MCF 10A (cell line): ENCODE results near the gene TREML1. TPM values are rescaled to one million over a fixed set of nuclear protein-coding genes. Genes with fewer than 3 reads are reported as not detected.
A peak's percentile ranks its signal among the peaks of the same experiment; 100 is the strongest.

Experiments used
- BruUV-seq: library from RNA; stranded (reverse); fragments of 400-500 nt; replicated peaks from 2 replicates; lab custom pipeline; 2021; lab: Mats Ljungman, UMichigan
- CTCF ChIA-PET: fragments of 300-600 bp; sonication (Branson Sonifier 250); formaldehyde crosslinking; extraction: SDS; loops from one replicate; lab custom pipeline; 2021; ENCODE audit warnings: antibody characterized with exemption, inconsistent platforms; lab: Yijun Ruan, JAX
- POLR2A ChIA-PET: fragments of 300-600, 350-650 bp; sonication (Branson Sonifier 250); formaldehyde crosslinking; extraction: SDS; loops from one replicate; lab custom pipeline; 2020; ENCODE audit warnings: antibody characterized with exemption, inconsistent platforms; lab: Yijun Ruan, JAX
- DNase-seq: peaks from one replicate; pipeline ENCODE4 v3.0.0-alpha.2; 2018; ENCODE audit not compliant: unreplicated experiment
- H3K27ac Mint-ChIP-seq: one replicate; pipeline ENCODE4 v1.8.0; 2022; ENCODE audit warnings: mild to moderate bottlenecking, low read depth, mixed read lengths; ENCODE audit not compliant: unreplicated experiment
- H3K27me3 Mint-ChIP-seq: one replicate; pipeline ENCODE4 v1.8.0; 2022; ENCODE audit warnings: mixed read lengths; ENCODE audit not compliant: insufficient read depth, unreplicated experiment
- H3K36me3 Mint-ChIP-seq: one replicate; pipeline ENCODE4 v1.8.0; 2022; ENCODE audit warnings: mild to moderate bottlenecking, moderate library complexity, mixed read lengths; ENCODE audit not compliant: insufficient read depth, unreplicated experiment
- H3K4me1 Mint-ChIP-seq: one replicate; pipeline ENCODE4 v1.8.0; 2022; ENCODE audit warnings: mixed read lengths; ENCODE audit not compliant: insufficient read depth, unreplicated experiment
- H3K4me3 Mint-ChIP-seq: one replicate; pipeline ENCODE4 v1.8.0; 2022; ENCODE audit warnings: mild to moderate bottlenecking, moderate library complexity, mixed read lengths; ENCODE audit not compliant: unreplicated experiment
- H3K9me3 Mint-ChIP-seq: one replicate; pipeline ENCODE4 v1.8.0; 2022; ENCODE audit warnings: mixed read lengths; ENCODE audit not compliant: unreplicated experiment
- CTCF ChIP-seq: fragments of 200-600 bp; IDR thresholded peaks from one replicate; pipeline ENCODE4 v1.8.0; 2022; ENCODE audit warnings: antibody characterized with exemption, mild to moderate bottlenecking; ENCODE audit not compliant: unreplicated experiment
- intact Hi-C: fragments of 100-400 bp; cut with micrococcal nuclease; formaldehyde crosslinking; loops from 2 replicates; pipeline ENCODE4 v1.14.1; 2022
- total RNA-seq: library from RNA; stranded (reverse); gene quantifications from 2 replicates; pipeline ENCODE4 v1.2.3, GENCODE V29; 2022

The TREML1 gene
- total RNA-seq, 1 experiment from 2014 or later, result not detected

GRCh38 chr6:41174610-41175009, 20.5 kb upstream of the TREML1 start:
- H3K27ac Mint-ChIP-seq, result no peak overlapping the region
- H3K4me1 Mint-ChIP-seq, result no peaks in the 10 kb centered on the region
- H3K4me3 Mint-ChIP-seq, result no peak overlapping the region
- DNase-seq, result no peak
- no peaks in the 10 kb centered on the region for H3K36me3 Mint-ChIP-seq
- ChIA-PET CTCF (interaction anchor here (0.6 kb wide), 2 partner anchors 42 to 43 kb away, joined by 3 to 5 read pairs; no protein-coding TSS in a partner anchor), POLR2A (no interaction called here)
- H3K27me3 Mint-ChIP-seq, result peaks cover 25% of the 10 kb centered on the region
- intact Hi-C loops, result no loop called here
- no peaks in the 10 kb centered on the region for H3K9me3 Mint-ChIP-seq
- no peak for TF ChIP-seq CTCF
- no TSS peak for BruUV-seq

- no peak for TF ChIP-seq CTCF
- no peak overlapping the region for H3K4me3 Mint-ChIP-seq
- CTCF ChIA-PET, result no interaction called here
- DNase-seq, result no peak
- H3K9me3 Mint-ChIP-seq, result no peaks in the 10 kb centered on the region
- H3K4me1 Mint-ChIP-seq, result no peaks in the 10 kb centered on the region
- intact Hi-C loops, result no loop called here
- no peak overlapping the region for H3K27ac Mint-ChIP-seq
- no peaks in the 10 kb centered on the region for H3K36me3 Mint-ChIP-seq
- POLR2A ChIA-PET, result no interaction called here
- H3K27me3 Mint-ChIP-seq, result peaks cover 22% of the 10 kb centered on the region
- no TSS peak for BruUV-seq
These were observed 17.8 kb upstream of the TREML1 start for GRCh38 chr6:41171908-41172307.

GRCh38 chr6:41170547-41171160, 16.5 kb upstream of the TREML1 start:
- intact Hi-C loops, result no loop called here
- Mint-ChIP-seq H3K27ac (no peak overlapping the region), H3K9me3 (no peaks in the 10 kb centered on the region), H3K4me1 (no peaks in the 10 kb centered on the region), H3K27me3 (peaks cover 21% of the 10 kb centered on the region), H3K4me3 (no peak overlapping the region), H3K36me3 (no peaks in the 10 kb centered on the region)
- TF ChIP-seq CTCF, result no peak
- POLR2A ChIA-PET, result interaction anchor here (0.8 kb wide), 1 partner anchor 9 kb away, joined by 4 read pairs; no protein-coding TSS in a partner anchor
- CTCF ChIA-PET, result interaction anchor here (0.6 kb wide), 2 partner anchors 419 to 1792 kb away, joined by 3 read pairs; no protein-coding TSS in a partner anchor
- no TSS peak for BruUV-seq
- DNase-seq, result no peak

- Mint-ChIP-seq H3K4me1 (no peaks in the 10 kb centered on the region), H3K9me3 (no peaks in the 10 kb centered on the region), H3K4me3 (no peak overlapping the region), H3K36me3 (peaks cover 5% of the 10 kb centered on the region), H3K27ac (no peak overlapping the region), H3K27me3 (peaks cover 18% of the 10 kb centered on the region)
- intact Hi-C loops, result no loop called here
- peak; percentile 44 for DNase-seq
- POLR2A ChIA-PET, result interaction anchor here (1.2 kb wide), 1 partner anchor 10 kb away, joined by 3 read pairs; no protein-coding TSS in a partner anchor
- no peak for TF ChIP-seq CTCF
- no TSS peak for BruUV-seq
- CTCF ChIA-PET, result no interaction called here
These were observed 13.2 kb upstream of the TREML1 start for GRCh38 chr6:41167173-41167963.
